ENCODE measurements around the gene GPR180. TPM values are rescaled to one million over a fixed set of nuclear protein-coding genes. Genes with fewer than 3 reads are reported as not detected.

Gene GPR180
- total RNA-seq, 4 donors from 2014 or later = 6.2 to 25.8 (median 12.6) TPM

DNA sequence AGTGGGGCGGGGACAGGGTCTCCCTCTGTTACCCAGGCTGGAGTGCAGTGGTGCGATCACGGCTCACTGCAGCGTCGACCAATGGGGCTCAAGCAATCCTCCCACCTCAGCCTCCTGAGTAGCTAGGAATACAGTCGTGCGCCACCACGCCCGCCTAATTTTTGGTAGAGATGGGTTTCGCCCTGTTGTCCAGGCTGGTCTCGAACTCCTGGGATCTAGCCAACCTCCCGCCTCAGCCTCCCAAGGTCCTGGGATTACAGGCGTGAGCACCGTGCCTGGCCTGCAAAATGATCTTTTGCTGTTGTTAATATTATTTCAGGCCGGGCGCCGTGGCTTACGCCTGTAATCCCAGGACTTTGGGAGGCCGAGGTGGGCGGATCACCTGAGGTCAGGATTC lies 5.1 kb upstream of the GPR180 start:
- TF ChIP-seq CTCF (IDR thresholded peaks at IDR 0.05; ENCODE audit: low read depth) = no peak

DNA sequence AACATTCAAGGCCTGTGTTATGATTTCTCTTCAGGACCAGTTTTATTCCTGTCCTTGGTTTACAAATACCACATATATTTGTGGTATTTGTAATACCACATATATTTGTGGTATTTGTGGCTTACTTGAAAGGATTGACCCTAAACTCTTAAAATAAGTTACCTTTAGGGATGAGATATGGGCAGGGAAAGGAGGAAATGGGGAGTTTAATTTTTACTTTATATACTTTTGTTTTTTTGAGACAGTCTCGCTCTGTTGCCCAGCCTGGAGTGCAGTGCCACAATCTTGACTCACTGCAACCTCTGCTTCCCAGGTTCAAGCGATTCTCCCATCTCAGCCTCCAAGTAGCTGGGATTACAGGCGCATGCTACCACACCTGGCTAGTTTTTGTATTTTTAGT lies 3.4 kb upstream of the GPR180 start:
- no peak for TF ChIP-seq CTCF (IDR thresholded peaks at IDR 0.05; ENCODE audit: low read depth)

- TF ChIP-seq CTCF (IDR thresholded peaks at IDR 0.05; ENCODE audit: low read depth) = no peak
Measured at GRCh38 chr13:94599877-94600276, 1.8 kb upstream of the GPR180 start.

DNA sequence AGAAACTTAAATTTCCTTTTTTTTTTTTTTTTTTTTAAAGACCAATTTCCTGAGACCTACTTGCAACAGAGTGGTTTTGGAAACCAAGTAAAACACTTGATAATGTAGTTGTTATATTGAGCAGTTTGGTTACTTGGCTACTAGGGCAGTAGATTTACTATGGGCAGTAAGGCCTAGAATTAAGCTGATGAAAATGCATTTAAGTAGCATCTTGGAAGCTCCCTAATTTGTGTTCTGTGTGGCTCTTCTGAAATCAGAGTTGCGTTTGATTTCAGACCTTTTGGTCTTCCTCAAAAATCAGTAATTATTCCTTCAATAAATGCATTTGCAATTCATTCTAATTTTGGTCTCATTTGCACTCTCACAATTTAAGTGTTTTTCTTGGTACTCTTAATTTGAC lies 810 bp downstream of the GPR180 start:
- no peak for TF ChIP-seq CTCF (IDR thresholded peaks at IDR 0.05; ENCODE audit: low read depth)

DNA sequence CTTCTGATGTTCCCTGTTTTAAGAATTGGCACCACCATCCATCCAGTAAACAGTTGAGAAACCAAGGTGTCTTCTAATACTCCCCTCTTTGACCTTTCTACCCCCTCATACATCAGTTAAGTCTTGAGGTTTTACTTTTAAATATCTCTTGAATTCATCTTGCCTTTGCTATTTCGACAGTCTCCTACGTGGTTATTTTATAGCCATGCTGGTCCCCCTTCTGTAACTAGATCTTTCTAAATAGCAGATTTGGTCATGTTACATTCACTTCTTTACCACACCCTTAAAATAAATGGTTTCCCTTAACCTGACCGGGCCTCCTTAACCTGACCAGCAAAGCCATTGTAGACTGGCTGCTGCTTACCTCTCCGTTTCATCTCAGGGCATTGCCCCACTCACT lies 5.4 kb downstream of the GPR180 start:
- TF ChIP-seq CTCF (IDR thresholded peaks at IDR 0.05; ENCODE audit: low read depth) = no peak

DNA sequence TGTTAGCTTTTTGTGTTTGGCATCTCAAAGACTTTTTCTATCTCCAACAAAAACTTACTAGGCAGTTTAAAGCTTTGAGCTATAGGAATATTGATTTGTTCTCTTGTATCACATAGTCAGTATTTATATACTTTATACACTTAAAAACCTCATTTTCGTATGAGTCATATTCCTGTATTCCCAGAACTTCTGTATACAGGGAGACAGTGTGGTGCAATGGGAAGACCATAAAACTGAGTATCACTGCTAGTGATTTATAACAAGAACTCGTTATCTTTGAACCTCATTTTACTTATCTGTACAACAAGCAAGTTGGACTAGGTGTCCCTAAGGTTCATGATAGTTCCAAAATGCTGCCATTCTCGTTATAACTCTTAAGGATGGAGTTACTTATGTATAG lies 6.3 kb downstream of the GPR180 start:
- no peak for TF ChIP-seq CTCF (IDR thresholded peaks at IDR 0.05; ENCODE audit: low read depth)

DNA sequence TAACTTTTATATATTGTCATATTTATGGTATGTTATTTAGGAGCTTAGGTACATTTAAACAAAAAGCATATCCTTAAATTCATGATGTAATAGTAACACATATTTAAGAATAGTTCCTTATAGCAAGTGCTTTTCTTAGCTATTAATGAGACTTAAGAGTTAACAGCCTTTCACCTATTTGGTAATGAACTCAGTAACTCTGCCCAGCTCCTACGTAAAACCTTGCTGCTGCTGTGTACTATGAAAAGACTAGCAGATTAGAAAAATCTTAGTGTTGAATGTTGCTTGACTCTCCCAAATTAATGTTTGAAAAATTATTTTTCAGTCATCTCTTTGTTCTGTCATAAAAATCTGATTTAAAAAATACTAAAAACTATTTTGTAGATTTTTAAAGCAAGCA lies 6.9 kb downstream of the GPR180 start:
- TF ChIP-seq CTCF (IDR thresholded peaks at IDR 0.05; ENCODE audit: low read depth) = no peak

DNA sequence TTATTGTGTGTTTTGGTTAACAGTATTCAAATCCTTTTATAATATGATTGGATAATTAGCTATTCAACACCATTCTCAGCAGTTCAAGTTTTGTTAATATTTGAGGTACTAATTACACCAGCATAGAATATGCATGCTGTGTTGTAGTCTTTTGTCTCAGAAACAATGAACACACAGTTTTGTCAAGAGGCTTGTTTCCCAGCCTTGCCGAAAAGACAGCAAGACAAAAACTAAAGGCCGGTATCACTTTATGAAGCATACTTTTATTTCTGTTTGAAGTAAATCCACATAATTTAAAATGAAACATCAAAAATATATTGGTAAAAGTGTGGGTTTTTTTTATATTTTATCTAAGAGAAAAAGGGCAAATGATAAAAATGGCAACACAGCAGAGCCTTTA lies 7.5 kb downstream of the GPR180 start:
- no peak for TF ChIP-seq CTCF (IDR thresholded peaks at IDR 0.05; ENCODE audit: low read depth)

All from subcutaneous adipose tissue (tissue), 4 donors.